ENCODE measurements around the gene CHMP5. TPM values are rescaled to one million over a fixed set of nuclear protein-coding genes. Genes with fewer than 3 reads are reported as not detected.

CHMP5 gene
- total RNA-seq, result 10 to 100 TPM; 50.0 to 55.9 TPM

GRCh38 chr9:33264473-33265177 lies at the start of gene CHMP5, which contains the start of gene BAG1:
TSS of gene CHMP5 (plus strand) at chr9:33265049. CDS start at chr9:33265079, 30 bp downstream.
TSS of gene BAG1 (minus strand) at chr9:33264708.
- peak; percentile 90 for ATAC-seq (ENCODE audit: insufficient number of reproducible peaks, low FRiP score, low read depth)
- peaks cover 16% of the 10 kb centered on the region for H3K36me3 ChIP-seq

DNA sequence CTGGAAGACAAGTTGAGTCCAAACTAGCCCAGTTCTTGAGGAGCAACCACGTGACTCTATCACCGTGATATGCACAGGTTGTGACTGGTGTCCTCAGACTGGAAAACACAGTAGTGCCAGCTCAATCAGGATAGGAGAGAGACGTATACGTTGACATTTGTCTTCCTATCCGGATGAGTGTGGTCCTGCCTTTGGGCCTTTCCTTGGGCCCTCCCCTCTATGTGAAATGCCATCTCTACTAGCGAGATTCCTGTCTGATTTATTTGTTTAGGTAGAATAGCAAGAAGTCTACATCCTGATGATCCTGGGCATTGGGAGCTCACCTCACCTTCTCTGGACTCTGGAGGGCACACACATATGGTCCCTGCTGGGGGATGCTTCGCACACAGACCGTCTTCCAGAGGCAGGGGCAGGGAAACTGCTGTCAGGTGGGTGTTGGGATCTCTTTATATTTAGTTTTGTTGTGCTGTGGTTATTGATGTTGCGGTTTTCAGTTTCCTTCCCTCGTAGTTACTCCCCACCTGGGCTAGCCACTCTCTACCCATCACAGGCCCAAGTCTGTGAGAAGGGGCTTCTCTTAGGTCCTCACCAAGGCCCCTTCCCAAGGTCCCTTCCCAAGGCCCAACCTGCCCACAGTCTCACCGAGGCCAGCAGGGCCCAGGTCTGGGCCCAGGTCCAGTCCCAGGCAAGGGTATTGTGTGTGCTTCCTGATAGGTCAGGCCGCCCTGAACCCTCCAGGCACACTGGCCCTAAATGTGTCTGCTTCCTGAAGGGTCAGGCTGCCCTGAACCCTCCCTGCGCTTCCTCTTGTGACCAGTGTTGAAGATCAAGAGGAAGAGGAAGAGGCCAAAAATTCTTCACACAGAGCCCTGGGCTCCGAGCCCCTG lies 43.9 kb upstream of the CHMP5 start:
- Histone ChIP-seq H3K27ac (no peak overlapping the region), H3K36me3 (no peaks in the 10 kb centered on the region), H3K4me3 (no peak overlapping the region), H3K27me3 (replicated peaks; ENCODE audit: insufficient read depth) (no peaks in the 10 kb centered on the region), H3K9me3 (no peaks in the 10 kb centered on the region), H3K4me1 (ENCODE audit: control insufficient read depth in 1 of 2, low read depth in 2 of 2) (peaks cover 4 to 6% of the 10 kb centered on the region in 2 donors)
- TF ChIP-seq, protein P1, sequence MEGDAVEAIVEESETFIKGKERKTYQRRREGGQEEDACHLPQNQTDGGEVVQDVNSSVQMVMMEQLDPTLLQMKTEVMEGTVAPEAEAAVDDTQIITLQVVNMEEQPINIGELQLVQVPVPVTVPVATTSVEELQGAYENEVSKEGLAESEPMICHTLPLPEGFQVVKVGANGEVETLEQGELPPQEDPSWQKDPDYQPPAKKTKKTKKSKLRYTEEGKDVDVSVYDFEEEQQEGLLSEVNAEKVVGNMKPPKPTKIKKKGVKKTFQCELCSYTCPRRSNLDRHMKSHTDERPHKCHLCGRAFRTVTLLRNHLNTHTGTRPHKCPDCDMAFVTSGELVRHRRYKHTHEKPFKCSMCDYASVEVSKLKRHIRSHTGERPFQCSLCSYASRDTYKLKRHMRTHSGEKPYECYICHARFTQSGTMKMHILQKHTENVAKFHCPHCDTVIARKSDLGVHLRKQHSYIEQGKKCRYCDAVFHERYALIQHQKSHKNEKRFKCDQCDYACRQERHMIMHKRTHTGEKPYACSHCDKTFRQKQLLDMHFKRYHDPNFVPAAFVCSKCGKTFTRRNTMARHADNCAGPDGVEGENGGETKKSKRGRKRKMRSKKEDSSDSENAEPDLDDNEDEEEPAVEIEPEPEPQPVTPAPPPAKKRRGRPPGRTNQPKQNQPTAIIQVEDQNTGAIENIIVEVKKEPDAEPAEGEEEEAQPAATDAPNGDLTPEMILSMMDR (IDR thresholded peaks at IDR 0.05), result no peak
- DNase-seq (ENCODE audit: low spot score), result no peak
- ATAC-seq (ENCODE audit: insufficient number of reproducible peaks, low FRiP score, low read depth), result no peak

More at GRCh38 chr9:33264473-33265177, at the start of gene CHMP5, which contains the start of gene BAG1:
- DNase-seq (ENCODE audit: low spot score), result peak; percentile 100
- Histone ChIP-seq H3K27ac (peak within 1 kb of the TSS; percentile 75 to 85), H3K4me3 (peak within 1 kb of the TSS; percentile 79), H3K4me1 (ENCODE audit: control insufficient read depth in 1 of 2, low read depth in 2 of 2) (peaks cover 7 to 29% of the 10 kb centered on the region in 2 donors), H3K27me3 (replicated peaks; ENCODE audit: insufficient read depth) (no peaks in the 10 kb centered on the region), H3K9me3 (no peaks in the 10 kb centered on the region)
- TF ChIP-seq, protein P1 (IDR thresholded peaks at IDR 0.05), result peak; percentile 15

DNA sequence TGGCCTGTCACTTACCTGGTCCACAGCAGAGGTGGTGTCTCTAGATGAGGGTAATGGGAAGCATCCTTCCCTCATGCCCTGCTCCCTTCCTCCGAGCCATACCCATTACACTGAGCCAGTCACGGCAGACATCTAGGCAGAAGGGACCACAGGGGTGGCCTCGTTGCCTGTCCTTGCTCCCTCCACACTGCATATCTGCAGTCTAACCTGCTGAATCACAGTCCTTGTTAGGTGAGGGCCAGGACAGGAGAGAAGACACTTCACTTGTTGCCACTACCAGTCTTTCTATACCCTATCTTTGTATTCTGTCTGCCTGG lies 43.3 kb upstream of the CHMP5 start:
- no peaks in the 10 kb centered on the region for H3K27me3 ChIP-seq (replicated peaks; ENCODE audit: insufficient read depth)
- no peaks in the 10 kb centered on the region for H3K9me3 ChIP-seq
- no peak overlapping the region for H3K4me3 ChIP-seq
- no peak for DNase-seq (ENCODE audit: low spot score)
- no peak overlapping the region for H3K27ac ChIP-seq
- ATAC-seq (ENCODE audit: insufficient number of reproducible peaks, low FRiP score, low read depth), result no peak
- peaks cover 4 to 6% of the 10 kb centered on the region in 2 donors for H3K4me1 ChIP-seq (ENCODE audit: control insufficient read depth in 1 of 2, low read depth in 2 of 2)
- TF ChIP-seq, protein P1 (IDR thresholded peaks at IDR 0.05), result no peak
- no peaks in the 10 kb centered on the region for H3K36me3 ChIP-seq

DNA sequence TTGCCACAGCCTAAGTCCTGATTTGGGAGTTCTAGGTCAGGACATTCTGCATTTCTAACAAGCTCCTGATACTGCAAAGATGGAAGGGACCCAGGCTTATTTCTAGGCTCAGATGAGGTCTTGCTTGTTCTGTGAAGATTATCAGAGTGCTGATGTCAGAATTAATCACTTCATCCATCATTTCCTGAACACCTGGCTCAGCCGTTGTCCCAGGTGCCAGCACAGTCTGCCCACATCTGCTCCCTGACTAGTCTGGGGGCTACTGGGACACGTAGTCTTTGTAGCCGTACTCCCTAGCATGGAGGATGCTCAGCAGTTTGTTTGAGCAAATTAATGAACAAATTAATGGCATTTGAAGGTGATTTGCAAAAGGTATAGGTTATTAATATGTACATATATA lies 42.8 kb upstream of the CHMP5 start:
- DNase-seq (ENCODE audit: low spot score), result no peak
- TF ChIP-seq, protein P1 (IDR thresholded peaks at IDR 0.05), result no peak
- ATAC-seq (ENCODE audit: insufficient number of reproducible peaks, low FRiP score, low read depth), result no peak
- Histone ChIP-seq H3K27me3 (replicated peaks; ENCODE audit: insufficient read depth) (no peaks in the 10 kb centered on the region), H3K4me1 (ENCODE audit: control insufficient read depth in 1 of 2, low read depth in 2 of 2) (peaks cover 4 to 6% of the 10 kb centered on the region in 2 donors), H3K4me3 (no peak overlapping the region), H3K36me3 (no peaks in the 10 kb centered on the region), H3K9me3 (no peaks in the 10 kb centered on the region), H3K27ac (no peak overlapping the region)

GRCh38 chr9:33223696-33224095 lies 41.2 kb upstream of the CHMP5 start:
- H3K4me1 ChIP-seq (ENCODE audit: control insufficient read depth in 1 of 2, low read depth in 2 of 2), result peaks cover 4 to 6% of the 10 kb centered on the region in 2 donors
- no peaks in the 10 kb centered on the region for H3K27me3 ChIP-seq (replicated peaks; ENCODE audit: insufficient read depth)
- H3K4me3 ChIP-seq, result no peak overlapping the region
- TF ChIP-seq, protein P1 (IDR thresholded peaks at IDR 0.05), result no peak
- H3K36me3 ChIP-seq, result no peaks in the 10 kb centered on the region
- DNase-seq (ENCODE audit: low spot score) (no peak), ATAC-seq (ENCODE audit: insufficient number of reproducible peaks, low FRiP score, low read depth) (no peak)
- no peaks in the 10 kb centered on the region for H3K9me3 ChIP-seq
- H3K27ac ChIP-seq, result no peak overlapping the region
